Ovary (tissue), 9 donors: ENCODE measurements around the gene ZNF827. TPM values are rescaled to one million over a fixed set of nuclear protein-coding genes. Genes with fewer than 3 reads are reported as not detected.

Source experiments
- DNase-seq, 5 donors: peaks; one replicate each; pipeline ENCODE4 v3.0.0-alpha.2; 2019 to 2020
- H3K27ac ChIP-seq, 2 donors: fragments of 200-600 bp; one replicate each; pipeline versions ENCODE4 v1.5.1 to v1.8.0; 2019 to 2022
- H3K27me3 ChIP-seq: fragments of 200-600 bp; one replicate; pipeline ENCODE4 v1.8.0; 2022
- H3K36me3 ChIP-seq: fragments of 200-600 bp; sonication (generic); one replicate; pipeline ENCODE4 v1.5.1; 2019
- H3K4me1 ChIP-seq: one replicate; pipeline ENCODE4 v1.8.1; 2013; ENCODE audit warnings: mild to moderate bottlenecking, moderate library complexity; ENCODE audit not compliant: insufficient read depth
- H3K4me3 ChIP-seq: fragments of 200-600 bp; sonication (generic); one replicate; pipeline ENCODE4 v1.5.1; 2017
- H3K9me3 ChIP-seq, 2 donors: fragments of 200-600 bp in 1 of 2; sonication (generic) in 1 of 2; one replicate each; pipeline versions ENCODE4 v1.5.1 to v1.8.1; 2013 to 2019; ENCODE audit warnings: mild to moderate bottlenecking in 1 of 2, moderate library complexity in 1 of 2
- CTCF ChIP-seq, 3 donors: fragments of 450-650 bp in 2 of 3; fragments of 200-600 bp in 1 of 3; IDR thresholded peaks; one replicate each; pipeline versions ENCODE4 v1.5.1 to v1.8.0; 2016 to 2022; ENCODE audit warnings: antibody characterized with exemption in 3 of 3, mild to moderate bottlenecking in 1 of 3
- EP300 ChIP-seq: sonication (generic); formaldehyde crosslinking; IDR thresholded peaks from one replicate; pipeline ENCODE4 v1.6.1; 2017; ENCODE audit warnings: antibody characterized with exemption
- POLR2A ChIP-seq: fragments of 450-650 bp; IDR thresholded peaks from one replicate; pipeline ENCODE4 v1.6.1; 2017; ENCODE audit warnings: antibody characterized with exemption, mild to moderate bottlenecking, moderate library complexity
- WGBS, 3 donors: extraction: QIAGEN DNeasy Blood & Tissue Kit in 1 of 3; methylation state at CpG; one replicate each; pipeline versions ENCODE4 v1.1.5 to v1.1.7; 2013 to 2017; 5-methylcytosine and 5-hydroxymethylcytosine counted together
- intact Hi-C, 4 donors: fragments of 100-400 bp; cut with DNase I; formaldehyde crosslinking; loops; one replicate each; pipeline versions ENCODE4 v1.11.0 to v1.15.1; 2022 to 2023
- polyA plus RNA-seq, 2 donors: library from polyadenylated mRNA; stranded (reverse); fragments of 200-250 nt in 1 of 2; fragments of 350-450 nt in 1 of 2; fragmentation: Illumina TruSeq in 1 of 2; extraction: RNeasy Lipid Tissue Mini Kit (QIAGEN cat#74804) in 1 of 2; gene quantifications; one replicate each; pipeline ENCODE4 v1.2.3, GENCODE V29; 2013 to 2014
- total RNA-seq, 7 donors: library from RNA; depleted of rRNA in 2 of 7; stranded (reverse); fragments of >200 nt in 2 of 7; fragmentation: NEBNext Ultra II Directional in 3 of 7; extraction: Animal tissue kit (Norgen Biotek cat#: 25700) in 3 of 7; gene quantifications; one replicate each; pipeline versions ENCODE4 v1.1.0 to v1.2.4, GENCODE V29; 2016 to 2023
- donor health status: DM: no; HTN: no; CAD: no; lungs with moderate emphysema.
- donor health status: DM: no; HTN: no; CAD: no.
- donor health status: Bipolar disorder and iron deficiency.
- donor health status: DM: yes; HTN: yes; CAD: no.
- donor health status: DM: no; HTN: no; CAD: no.
- donor health status: DM: yes; HTN: yes; CAD: no.

The ZNF827 gene
- total and polyA plus RNA-seq, 9 donors, result 7.8 to 36.0 (median 20.0) TPM

- Histone ChIP-seq H3K4me3 (no peak overlapping the region), H3K27me3 (no peaks in the 10 kb centered on the region), H3K9me3 (no peaks in the 10 kb centered on the region), H3K27ac (no peak overlapping the region), H3K36me3 (no peaks in the 10 kb centered on the region), H3K4me1 (peaks cover 5% of the 10 kb centered on the region)
- TF ChIP-seq EP300 (no peak), POLR2A (no peak), CTCF (IDR thresholded peaks at IDR 0.05) (no peak)
- 84 to 88% (median 88%) methylated on average over 4 of the region's 4 CpGs for WGBS, 3 donors
- DNase-seq, result no peak
- intact Hi-C loops, result loop anchor here in 2 of 4 donors (5.0 to 10.0 kb wide), 2 partner anchors 199 to 564 kb away; partner anchors contain the start of gene ZNF827 (in 1 of the 2)
Observed at GRCh38 chr4:145735827-145736226, 202.8 kb downstream of the ZNF827 start.

GRCh38 chr4:145735347-145735675 lies 203.3 kb downstream of the ZNF827 start:
- no peak for DNase-seq
- no peaks in the 10 kb centered on the region for H3K36me3 ChIP-seq
- H3K27me3 ChIP-seq, result no peaks in the 10 kb centered on the region
- no peaks in the 10 kb centered on the region for H3K9me3 ChIP-seq
- peak overlapping the region in 1 of 2 donors; percentile 98 for H3K27ac ChIP-seq
- TF ChIP-seq EP300, result no peak
- TF ChIP-seq POLR2A, result no peak
- no peak for TF ChIP-seq CTCF (IDR thresholded peaks at IDR 0.05)
- WGBS, 3 donors, result 56 to 66% (median 63%) methylated on average over 2 of the region's 2 CpGs
- H3K4me1 ChIP-seq, result peaks cover 5% of the 10 kb centered on the region
- intact Hi-C loops, result loop anchor here in 2 of 4 donors (5.0 to 10.0 kb wide), 2 partner anchors 199 to 563 kb away; partner anchors contain the start of gene ZNF827 (in 1 of the 2)
- H3K4me3 ChIP-seq, result no peak overlapping the region

- intact Hi-C loops, result loop anchor here in 2 of 4 donors (5.0 to 10.0 kb wide), 4 partner anchors 117 to 562 kb away; partner anchors contain the start of genes ZNF827 (in 2 of the 2) and MMAA (in 1 of the 2)
- Histone ChIP-seq H3K4me3 (no peak overlapping the region), H3K36me3 (no peaks in the 10 kb centered on the region), H3K9me3 (no peaks in the 10 kb centered on the region), H3K27ac (peak overlapping the region in 1 of 2 donors; percentile 98), H3K27me3 (no peaks in the 10 kb centered on the region), H3K4me1 (peaks cover 5% of the 10 kb centered on the region)
- DNase-seq, result peak; percentile 54 to 65 (median 58)
- 31 to 40% (median 33%) methylated on average over 14 of the region's 14 CpGs for WGBS, 3 donors
- TF ChIP-seq POLR2A, result no peak
- TF ChIP-seq EP300, result no peak
- TF ChIP-seq CTCF (IDR thresholded peaks at IDR 0.05), result no peak
Observed at GRCh38 chr4:145734576-145735346, 203.9 kb downstream of the ZNF827 start.

- Histone ChIP-seq H3K4me1 (peaks cover 5% of the 10 kb centered on the region), H3K9me3 (no peaks in the 10 kb centered on the region), H3K4me3 (peak overlapping the region; percentile 57), H3K27ac (peak overlapping the region in 1 of 2 donors; percentile 98), H3K27me3 (no peaks in the 10 kb centered on the region), H3K36me3 (no peaks in the 10 kb centered on the region)
- 71 to 73% (median 71%) methylated on average over 7 of the region's 7 CpGs for WGBS, 3 donors
- intact Hi-C loops, result loop anchor here in 2 of 4 donors (5.0 to 10.0 kb wide), 3 partner anchors 117 to 203 kb away; partner anchors contain the start of genes ZNF827 (in 2 of the 2) and MMAA (in 1 of the 2)
- DNase-seq, result no peak
- TF ChIP-seq EP300, result no peak
- TF ChIP-seq POLR2A, result no peak
- TF ChIP-seq CTCF (IDR thresholded peaks at IDR 0.05), result no peak
Observed at GRCh38 chr4:145734031-145734430, 204.6 kb downstream of the ZNF827 start.
